ENCODE results near the gene PSENEN.

Gene PSENEN

GRCh38 chr19:35789195-35789977 is 43.9 kb downstream of the PSENEN start:
- Histone ChIP-seq H3K79me2 (ENCODE audit: control insufficient read depth, insufficient read depth, low read length) (no peaks in the 10 kb centered on the region), H3K56ac (ENCODE audit: low read length) (no peak overlapping the region), H3K79me1 (ENCODE audit: low read length) (no peaks in the 10 kb centered on the region), H3K4me2 (ENCODE audit: low read length) (no peak overlapping the region), H2BK5ac (ENCODE audit: low read length) (no peak overlapping the region), H3K4me1 (ENCODE audit: control insufficient read depth, low read depth, low read length) (no peaks in the 10 kb centered on the region), H4K5ac (ENCODE audit: low read length) (no peak overlapping the region), H3K23ac (ENCODE audit: low read length) (no peak overlapping the region), H4K8ac (ENCODE audit: low read depth, low read length) (no peak overlapping the region), H3K27ac (ENCODE audit: low read depth, low read length) (no peak overlapping the region), H3K4ac (ENCODE audit: low read depth, low read length) (no peak overlapping the region), H2BK120ac (ENCODE audit: low read depth, low read length) (no peak overlapping the region), H3K27me3 (ENCODE audit: insufficient read depth, low read length, poor library complexity) (no peaks in the 10 kb centered on the region), H2BK15ac (replicated peaks; ENCODE audit: low read depth) (no peak overlapping the region), H3K36me3 (ENCODE audit: control insufficient read depth, insufficient read depth, low read length) (no peaks in the 10 kb centered on the region), H2AK5ac (ENCODE audit: low read length) (no peak overlapping the region), H3K4me3 (ENCODE audit: low read length) (no peak overlapping the region), H3K18ac (ENCODE audit: low read length) (no peak overlapping the region), H3K9ac (ENCODE audit: low read length) (no peak overlapping the region)
- no peak for DNase-seq
- no CpG with 5 or more reads among the region's 11 CpGs for WGBS (ENCODE audit: extremely low coverage, insufficient coverage, low lambda C conversion rate)

- Histone ChIP-seq H3K4me3 (ENCODE audit: low read length) (no peak overlapping the region), H3K36me3 (ENCODE audit: control insufficient read depth, insufficient read depth, low read length) (no peaks in the 10 kb centered on the region), H3K79me1 (ENCODE audit: low read length) (no peaks in the 10 kb centered on the region), H3K18ac (ENCODE audit: low read length) (no peak overlapping the region), H3K27ac (ENCODE audit: low read depth, low read length) (no peak overlapping the region), H2AK5ac (ENCODE audit: low read length) (no peak overlapping the region), H3K4me1 (ENCODE audit: control insufficient read depth, low read depth, low read length) (no peaks in the 10 kb centered on the region), H3K27me3 (ENCODE audit: insufficient read depth, low read length, poor library complexity) (no peaks in the 10 kb centered on the region), H2BK15ac (replicated peaks; ENCODE audit: low read depth) (no peak overlapping the region), H4K5ac (ENCODE audit: low read length) (no peak overlapping the region), H3K9ac (ENCODE audit: low read length) (no peak overlapping the region), H2BK5ac (ENCODE audit: low read length) (no peak overlapping the region), H3K4me2 (ENCODE audit: low read length) (no peak overlapping the region), H3K79me2 (ENCODE audit: control insufficient read depth, insufficient read depth, low read length) (no peaks in the 10 kb centered on the region), H3K4ac (ENCODE audit: low read depth, low read length) (no peak overlapping the region), H3K56ac (ENCODE audit: low read length) (no peak overlapping the region), H3K23ac (ENCODE audit: low read length) (no peak overlapping the region), H4K8ac (ENCODE audit: low read depth, low read length) (no peak overlapping the region), H2BK120ac (ENCODE audit: low read depth, low read length) (no peak overlapping the region)
- WGBS (ENCODE audit: extremely low coverage, insufficient coverage, low lambda C conversion rate) = no CpG with 5 or more reads among the region's 19 CpGs
- no peak for DNase-seq
Measured at GRCh38 chr19:35789978-35790944, 44.8 kb downstream of the PSENEN start.

- Histone ChIP-seq H3K18ac (ENCODE audit: low read length) (no peak overlapping the region), H2BK120ac (ENCODE audit: low read depth, low read length) (no peak overlapping the region), H4K8ac (ENCODE audit: low read depth, low read length) (no peak overlapping the region), H3K9ac (ENCODE audit: low read length) (no peak overlapping the region), H4K5ac (ENCODE audit: low read length) (no peak overlapping the region), H3K27ac (ENCODE audit: low read depth, low read length) (no peak overlapping the region), H2BK5ac (ENCODE audit: low read length) (no peak overlapping the region), H2AK5ac (ENCODE audit: low read length) (no peak overlapping the region), H3K4me3 (ENCODE audit: low read length) (no peak overlapping the region), H3K4ac (ENCODE audit: low read depth, low read length) (no peak overlapping the region), H3K79me2 (ENCODE audit: control insufficient read depth, insufficient read depth, low read length) (no peaks in the 10 kb centered on the region), H3K23ac (ENCODE audit: low read length) (no peak overlapping the region), H2BK15ac (replicated peaks; ENCODE audit: low read depth) (no peak overlapping the region), H3K4me1 (ENCODE audit: control insufficient read depth, low read depth, low read length) (no peaks in the 10 kb centered on the region), H3K27me3 (ENCODE audit: insufficient read depth, low read length, poor library complexity) (no peaks in the 10 kb centered on the region), H3K4me2 (ENCODE audit: low read length) (no peak overlapping the region), H3K56ac (ENCODE audit: low read length) (no peak overlapping the region), H3K36me3 (ENCODE audit: control insufficient read depth, insufficient read depth, low read length) (no peaks in the 10 kb centered on the region), H3K79me1 (ENCODE audit: low read length) (no peaks in the 10 kb centered on the region)
- no CpG with 5 or more reads among the region's 20 CpGs for WGBS (ENCODE audit: extremely low coverage, insufficient coverage, low lambda C conversion rate)
- DNase-seq = no peak
Measured at GRCh38 chr19:35790981-35791813, 45.7 kb downstream of the PSENEN start.

GRCh38 chr19:35791814-35792279 is 46.4 kb downstream of the PSENEN start:
- H3K4ac ChIP-seq (ENCODE audit: low read depth, low read length) = no peak overlapping the region
- no peak overlapping the region for H3K23ac ChIP-seq (ENCODE audit: low read length)
- no peak overlapping the region for H3K27ac ChIP-seq (ENCODE audit: low read depth, low read length)
- no peak overlapping the region for H3K4me2 ChIP-seq (ENCODE audit: low read length)
- no peak overlapping the region for H4K8ac ChIP-seq (ENCODE audit: low read depth, low read length)
- no peak overlapping the region for H3K56ac ChIP-seq (ENCODE audit: low read length)
- peaks cover 5% of the 10 kb centered on the region for H3K27me3 ChIP-seq (ENCODE audit: insufficient read depth, low read length, poor library complexity)
- H2BK120ac ChIP-seq (ENCODE audit: low read depth, low read length) = no peak overlapping the region
- H3K9ac ChIP-seq (ENCODE audit: low read length) = no peak overlapping the region
- H3K79me2 ChIP-seq (ENCODE audit: control insufficient read depth, insufficient read depth, low read length) = no peaks in the 10 kb centered on the region
- no peak overlapping the region for H4K5ac ChIP-seq (ENCODE audit: low read length)
- no peaks in the 10 kb centered on the region for H3K79me1 ChIP-seq (ENCODE audit: low read length)
- no peaks in the 10 kb centered on the region for H3K4me1 ChIP-seq (ENCODE audit: control insufficient read depth, low read depth, low read length)
- H3K4me3 ChIP-seq (ENCODE audit: low read length) = no peak overlapping the region
- DNase-seq = no peak
- no peak overlapping the region for H2AK5ac ChIP-seq (ENCODE audit: low read length)
- H2BK5ac ChIP-seq (ENCODE audit: low read length) = no peak overlapping the region
- WGBS (ENCODE audit: extremely low coverage, insufficient coverage, low lambda C conversion rate) = no CpG with 5 or more reads among the region's 9 CpGs
- no peak overlapping the region for H2BK15ac ChIP-seq (replicated peaks; ENCODE audit: low read depth)
- no peak overlapping the region for H3K18ac ChIP-seq (ENCODE audit: low read length)
- no peaks in the 10 kb centered on the region for H3K36me3 ChIP-seq (ENCODE audit: control insufficient read depth, insufficient read depth, low read length)

GRCh38 chr19:35792312-35792711 is 46.9 kb downstream of the PSENEN start:
- no CpG with 5 or more reads among the region's 15 CpGs for WGBS (ENCODE audit: extremely low coverage, insufficient coverage, low lambda C conversion rate)
- no peak for DNase-seq

More at GRCh38 chr19:35792312-35792711, 46.9 kb downstream of the PSENEN start:
- no peak overlapping the region for H2BK15ac ChIP-seq (replicated peaks; ENCODE audit: low read depth)
- H3K79me1 ChIP-seq (ENCODE audit: low read length) = no peaks in the 10 kb centered on the region
- no peaks in the 10 kb centered on the region for H3K4me1 ChIP-seq (ENCODE audit: control insufficient read depth, low read depth, low read length)
- no peaks in the 10 kb centered on the region for H3K79me2 ChIP-seq (ENCODE audit: control insufficient read depth, insufficient read depth, low read length)
- H4K8ac ChIP-seq (ENCODE audit: low read depth, low read length) = no peak overlapping the region
- no peak overlapping the region for H3K9ac ChIP-seq (ENCODE audit: low read length)
- H3K56ac ChIP-seq (ENCODE audit: low read length) = no peak overlapping the region
- no peak overlapping the region for H3K27ac ChIP-seq (ENCODE audit: low read depth, low read length)
- H3K23ac ChIP-seq (ENCODE audit: low read length) = no peak overlapping the region
- H3K27me3 ChIP-seq (ENCODE audit: insufficient read depth, low read length, poor library complexity) = peaks cover 7% of the 10 kb centered on the region
- H2BK120ac ChIP-seq (ENCODE audit: low read depth, low read length) = no peak overlapping the region
- no peaks in the 10 kb centered on the region for H3K36me3 ChIP-seq (ENCODE audit: control insufficient read depth, insufficient read depth, low read length)
- no peak overlapping the region for H3K4me2 ChIP-seq (ENCODE audit: low read length)
- no peak overlapping the region for H2AK5ac ChIP-seq (ENCODE audit: low read length)
- H4K5ac ChIP-seq (ENCODE audit: low read length) = no peak overlapping the region
- H3K4ac ChIP-seq (ENCODE audit: low read depth, low read length) = no peak overlapping the region
- no peak overlapping the region for H3K4me3 ChIP-seq (ENCODE audit: low read length)
- no peak overlapping the region for H3K18ac ChIP-seq (ENCODE audit: low read length)
- no peak overlapping the region for H2BK5ac ChIP-seq (ENCODE audit: low read length)
